Measurements from ENCODE around the gene DCTN3. TPM values are rescaled to one million over a fixed set of nuclear protein-coding genes. Genes with fewer than 3 reads are reported as not detected.

The DCTN3 gene
- total and polyA plus RNA-seq, 10 of the 15 experiments (the other 5 are each of a cell fraction or from before 2014, with no cell fraction given), result 19.0 to 120 (median 71.8) TPM

GRCh38 chr9:34633166-34633565 lies 12.9 kb upstream of the DCTN3 start:
- ATAC-seq (no peak), DNase-seq (ENCODE audit: low read depth, low spot score) (no peak), FAIRE-seq (peak; percentile 38)
- WGBS (ENCODE audit: insufficient coverage, insufficient replicate concordance, low lambda C conversion rate, missing lambda C conversion rate), result 84% methylated on average over 5 of the region's 5 CpGs
- intact Hi-C loops (cut with micrococcal nuclease; ENCODE audit: unreplicated experiment), result no loop called here
- Histone ChIP-seq H3K4me2 (ENCODE audit: control insufficient read depth, insufficient read depth) (no peak overlapping the region), H3K36me3 (ENCODE audit: control insufficient read depth in 2 of 2, insufficient read depth in 2 of 2, low read length in 1 of 2) (peaks cover 2 to 6% of the 10 kb centered on the region in 2 experiments; a peak in 3 of 4 replicates), H3K9me3 (replicated peaks; ENCODE audit: control insufficient read depth, insufficient read depth, low read length) (no peaks in the 10 kb centered on the region), H4K20me1 (ENCODE audit: control insufficient read depth, insufficient read depth) (no peaks in the 10 kb centered on the region; the same call in none of the 2 replicates), H3K79me2 (ENCODE audit: control insufficient read depth, insufficient read depth, low read length) (peaks cover 15% of the 10 kb centered on the region), H3K4me3 (no peak overlapping the region), H3K27ac (ENCODE audit: control insufficient read depth, insufficient read depth) (no peak overlapping the region), H3K27me3 (replicated peaks in 1 of 2; ENCODE audit: control insufficient read depth in 2 of 2, insufficient read depth in 2 of 2, low read length in 1 of 2) (peaks cover 6 to 8% of the 10 kb centered on the region in 2 experiments; a peak in 3 of 4 replicates), H3K4me1 (ENCODE audit: control insufficient read depth, insufficient read depth, low read length) (peaks cover 4% of the 10 kb centered on the region), H2AFZ (ENCODE audit: control insufficient read depth, low read depth, low read length) (no peak overlapping the region), H3K9ac (ENCODE audit: control insufficient read depth, insufficient read depth, low read length) (no peak overlapping the region)
- CTCF ChIA-PET, result interaction anchor here (0.7 to 8.3 kb wide), 16 partner anchors 8 to 257 kb away, joined by 3 to 118 read pairs (median 8); partner anchors contain the start of genes DCTN3, GALT and RPP25L
- no TSS peak for BruUV-seq (replicated peaks)
- in situ Hi-C loops (cut with MboI), result no loop called here
- RAD21 ChIA-PET (ENCODE audit: unreplicated experiment), result interaction anchor here (0.5 to 1.6 kb wide), 6 partner anchors 13 to 1021 kb away, joined by 3 to 8 read pairs (median 3); partner anchors contain the start of gene DCTN3
- POLR2A ChIA-PET, result no interaction called here
- SMC1A ChIA-PET (ENCODE audit: uncharacterized antibody, unreplicated experiment), result interaction anchor here (0.8 to 2.6 kb wide), 6 partner anchors 8 to 256 kb away, joined by 3 to 13 read pairs (median 6); partner anchors contain the start of genes DCTN3, GALT, MYORG and RPP25L
- TF ChIP-seq RB1 (IDR thresholded peaks at IDR 0.05; ENCODE audit: borderline replicate concordance) (no peak), ZNF207 (IDR thresholded peaks at IDR 0.05; ENCODE audit: borderline replicate concordance) (no peak), E2F8 (IDR thresholded peaks at IDR 0.05; ENCODE audit: low read depth, partially characterized antibody) (no peak), KDM1A (IDR thresholded peaks at IDR 0.05; ENCODE audit: borderline replicate concordance) (no peak), ATF3 (IDR thresholded peaks at IDR 0.05; ENCODE audit: borderline replicate concordance, extremely low read depth, low read depth, low read length) (no peak), STAT3 (IDR thresholded peaks at IDR 0.05; ENCODE audit: low read depth, low read length) (no peak), RAD21 (IDR thresholded peaks at IDR 0.05; ENCODE audit: insufficient read depth, low read depth, low read length) (no peak), ZNF687 (IDR thresholded peaks at IDR 0.05) (no peak), ASH2L (IDR thresholded peaks at IDR 0.05; ENCODE audit: borderline replicate concordance, low read depth) (no peak), BRCA1 (IDR thresholded peaks at IDR 0.05; ENCODE audit: low read depth, low read length) (no peak), JUNB (IDR thresholded peaks at IDR 0.05) (no peak), ZZZ3 (IDR thresholded peaks at IDR 0.05; ENCODE audit: control insufficient read depth, insufficient read length, low read depth) (no peak), SUZ12 (IDR thresholded peaks at IDR 0.05; ENCODE audit: unreplicated experiment) (no peak)

Data from GM12878 (cell line).